HG03558 (cell line): ENCODE data around the gene DYRK1B.
"Not testable (repeated sequence)": the region's sequence is repeated elsewhere in the genome, so short reads cannot be mapped to it uniquely, and the experiment has no call there.

Source experiments
- ATAC-seq: cut with Tn5 transposase; IDR thresholded peaks from one replicate; pipeline ENCODE4 v1.9.1; 2021; ENCODE audit warnings: moderate number of reproducible peaks; ENCODE audit not compliant: unreplicated experiment; ENCODE audit errors: extremely low read depth

The DYRK1B gene

DNA sequence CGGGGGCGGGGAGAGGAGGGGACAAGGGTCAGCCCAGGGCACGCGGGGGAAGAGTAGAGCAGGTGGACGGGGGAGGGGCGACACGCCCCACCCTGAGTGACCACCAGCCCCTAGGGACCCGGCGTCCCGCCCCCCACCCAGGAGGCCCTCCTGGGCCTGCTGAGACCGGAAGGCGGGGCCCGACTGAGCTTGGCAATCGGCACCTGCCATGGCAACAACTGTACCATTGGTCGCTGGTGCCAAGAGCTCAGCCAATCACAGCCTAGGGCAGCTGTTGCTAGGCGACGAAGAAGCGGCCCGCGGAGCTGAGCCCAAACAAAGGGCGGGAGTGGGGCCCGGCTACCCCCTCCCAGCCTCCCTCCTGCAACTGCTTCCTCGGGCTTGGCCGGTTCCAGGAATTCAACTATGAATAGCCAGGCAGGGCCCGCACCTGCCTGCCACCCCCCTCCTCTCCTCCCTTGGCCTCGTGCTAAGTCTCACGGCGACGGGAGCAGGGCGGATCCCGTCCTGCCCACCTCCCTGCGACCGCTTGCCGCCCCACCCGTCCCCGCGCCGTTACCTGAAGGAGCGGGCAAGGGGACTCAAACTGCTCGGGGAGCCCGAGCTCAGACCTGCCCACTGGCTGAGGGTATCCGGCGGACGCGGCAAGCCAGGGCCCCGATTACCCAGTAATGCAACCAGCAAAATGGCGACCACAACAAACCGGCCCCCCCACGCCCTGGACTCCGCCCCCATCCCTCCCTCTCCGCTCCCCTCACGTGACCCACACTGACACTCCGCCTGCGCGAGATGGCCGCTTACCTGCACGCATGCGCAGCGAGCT, at the start of gene DYRK1B:
DYRK1B (minus strand) TSS at position 699 of the 823 bp plus-strand sequence. CDS start 2,295 bp downstream, outside the sequence.
- ATAC-seq, result peak; percentile 75

- not testable (repeated sequence) for ATAC-seq
Measured at GRCh38 chr19:39882645-39883044, 48.7 kb upstream of the DYRK1B start.

- ATAC-seq, result not testable (repeated sequence)
Measured at GRCh38 chr19:39881495-39882110, 47.6 kb upstream of the DYRK1B start.

GRCh38 chr19:39880241-39880640, 46.3 kb upstream of the DYRK1B start:
- ATAC-seq, result not testable (repeated sequence)

GRCh38 chr19:39879796-39880195, 45.8 kb upstream of the DYRK1B start:
- not testable (repeated sequence) for ATAC-seq

- ATAC-seq, result not testable (repeated sequence)
Measured at GRCh38 chr19:39878866-39879265, 44.9 kb upstream of the DYRK1B start.

DNA sequence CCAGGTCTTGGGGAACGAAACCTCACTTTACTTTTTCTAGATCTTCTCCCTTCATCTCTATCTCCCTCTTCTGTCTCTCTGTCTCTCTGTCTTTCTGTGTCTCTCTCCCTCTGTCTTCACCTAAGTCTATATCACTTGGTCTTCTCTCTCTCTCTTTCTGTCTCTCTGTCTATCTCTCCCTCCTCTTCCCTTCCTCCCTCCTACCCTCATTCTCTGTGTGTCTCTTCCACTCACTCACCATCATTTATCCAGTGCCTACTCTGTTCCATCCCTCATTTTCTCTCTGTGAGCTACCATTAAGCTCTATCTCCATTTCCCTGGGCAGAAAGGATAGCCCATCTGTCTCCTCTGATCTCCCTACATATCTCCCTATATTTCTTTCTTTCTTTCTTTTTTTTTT, 44.4 kb upstream of the DYRK1B start:
- no peak for ATAC-seq

DNA sequence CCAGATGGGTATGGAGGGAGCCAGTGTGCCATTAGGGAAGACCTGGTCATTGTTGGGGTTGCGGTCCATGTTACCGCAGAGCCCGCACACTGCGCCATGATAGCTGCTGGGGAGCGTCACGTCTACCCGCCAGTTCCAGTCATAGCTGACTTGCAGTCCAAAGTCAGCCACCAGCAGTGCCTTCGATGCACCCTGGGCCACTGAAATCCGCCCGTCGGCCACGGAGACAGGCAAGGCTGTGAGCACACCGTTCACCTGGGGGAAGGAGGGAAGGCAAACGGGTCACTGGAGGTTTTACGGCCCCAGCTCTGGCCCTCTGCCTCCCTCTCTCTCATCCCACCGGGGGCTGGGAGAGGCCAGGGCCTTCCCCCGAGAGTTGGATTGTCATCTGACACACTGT, 44.0 kb upstream of the DYRK1B start:
- ATAC-seq, result not testable (repeated sequence)

GRCh38 chr19:39877488-39877887, 43.5 kb upstream of the DYRK1B start:
- not testable (repeated sequence) for ATAC-seq

DNA sequence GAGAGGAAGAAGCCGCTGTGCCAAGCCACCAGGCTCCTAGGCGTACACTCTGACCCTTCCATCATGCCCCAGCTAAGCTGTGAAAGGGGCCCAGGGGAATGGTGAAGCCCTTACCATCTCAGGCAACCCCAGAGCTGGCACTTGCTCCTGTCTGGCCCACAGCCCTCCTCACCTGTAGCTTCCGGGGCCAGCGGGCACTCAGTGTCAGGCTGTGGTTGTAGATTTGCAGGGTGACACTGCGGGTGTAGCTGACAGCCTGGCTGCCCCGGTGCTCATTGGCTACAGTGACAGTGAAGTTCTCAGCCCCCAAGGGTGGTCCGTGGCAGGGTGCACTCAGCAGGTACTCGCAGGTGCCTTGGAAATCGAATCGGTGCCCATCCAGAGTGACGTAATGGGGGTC, 42.5 kb upstream of the DYRK1B start:
- not testable (repeated sequence) for ATAC-seq

- not testable (repeated sequence) for ATAC-seq
Measured at GRCh38 chr19:39875401-39875864, 41.5 kb upstream of the DYRK1B start.

DNA sequence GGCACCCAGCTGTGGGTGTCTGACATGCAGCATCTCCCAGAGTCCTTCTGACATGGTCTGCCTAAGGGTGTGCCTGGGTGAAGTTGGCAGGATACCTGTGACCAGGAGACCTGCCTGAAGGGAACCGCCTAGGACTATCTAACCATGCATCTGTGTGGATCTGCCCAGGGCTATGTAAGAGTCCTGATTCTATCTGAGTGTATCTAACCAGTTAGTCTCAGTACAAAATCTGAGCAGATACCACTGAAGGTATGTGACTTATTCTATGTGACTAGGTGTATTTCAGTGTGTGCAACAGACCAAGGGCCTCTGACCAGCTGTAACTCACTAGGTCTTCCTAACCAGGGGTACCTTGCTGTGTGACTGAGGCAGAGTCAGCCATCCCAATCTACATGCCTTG, 40.4 kb upstream of the DYRK1B start:
- ATAC-seq, result no peak

DNA sequence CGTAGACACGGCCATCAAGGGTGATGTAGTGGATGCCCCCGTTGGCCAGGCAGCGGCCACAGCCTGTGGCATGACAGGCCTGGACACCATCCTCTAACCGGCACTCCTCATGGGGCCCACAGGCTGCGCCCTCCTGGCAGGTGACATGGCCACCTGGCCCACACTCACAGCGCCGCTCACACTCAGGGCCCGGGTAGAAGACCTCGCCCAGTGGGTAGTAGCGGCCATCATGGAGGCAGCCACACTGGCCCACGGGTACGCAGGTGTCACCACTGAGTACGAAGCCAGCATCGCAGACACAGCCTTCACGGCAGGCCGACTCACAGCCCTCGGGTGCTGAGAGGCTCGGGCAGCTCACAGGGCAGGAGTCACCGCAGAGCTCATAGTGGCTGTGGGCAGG, 39.4 kb upstream of the DYRK1B start:
- no peak for ATAC-seq

GRCh38 chr19:39871886-39872866, 38.2 kb upstream of the DYRK1B start:
- ATAC-seq, result no peak

GRCh38 chr19:39871362-39871761, 37.4 kb upstream of the DYRK1B start:
- no peak for ATAC-seq

DNA sequence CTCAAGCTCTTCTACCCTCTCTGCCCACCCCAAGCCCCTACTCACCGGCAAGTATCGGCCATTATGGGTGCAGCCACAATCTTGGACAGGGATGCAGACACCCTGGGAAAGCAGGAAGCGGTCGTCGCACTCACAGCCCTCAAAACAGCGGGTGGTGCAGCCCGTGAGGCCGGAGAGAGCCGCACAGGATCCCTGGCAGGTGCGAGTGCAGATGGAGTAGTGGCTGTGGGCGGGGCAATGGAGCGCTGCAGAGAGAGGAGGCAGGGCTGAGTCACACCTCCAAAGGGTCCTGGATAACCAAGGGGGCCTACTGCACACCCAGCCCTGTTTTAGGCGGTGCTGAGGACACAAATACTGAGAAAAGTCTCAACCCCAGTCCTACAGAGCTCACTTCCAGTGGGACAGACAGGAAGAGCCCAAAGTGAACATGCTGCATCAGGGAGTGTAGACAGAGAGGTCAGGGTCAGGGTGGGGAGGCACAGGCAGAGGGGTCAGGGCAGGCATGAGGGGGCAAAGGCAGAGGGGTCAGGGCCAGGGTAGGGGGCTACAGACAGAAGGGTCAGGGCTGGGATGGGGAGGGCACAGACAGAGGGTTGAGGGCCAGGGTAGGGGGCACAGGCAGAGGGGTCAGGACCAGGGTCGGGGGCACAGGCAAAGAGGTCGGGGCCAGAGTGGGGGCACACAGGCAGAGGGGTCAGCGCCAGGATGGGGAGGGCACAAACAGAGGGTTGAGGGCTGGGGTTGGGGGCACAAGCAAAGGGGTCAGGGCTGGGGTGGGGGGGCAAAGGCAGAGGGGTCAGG, 36.4 kb upstream of the DYRK1B start:
- no peak for ATAC-seq

DNA sequence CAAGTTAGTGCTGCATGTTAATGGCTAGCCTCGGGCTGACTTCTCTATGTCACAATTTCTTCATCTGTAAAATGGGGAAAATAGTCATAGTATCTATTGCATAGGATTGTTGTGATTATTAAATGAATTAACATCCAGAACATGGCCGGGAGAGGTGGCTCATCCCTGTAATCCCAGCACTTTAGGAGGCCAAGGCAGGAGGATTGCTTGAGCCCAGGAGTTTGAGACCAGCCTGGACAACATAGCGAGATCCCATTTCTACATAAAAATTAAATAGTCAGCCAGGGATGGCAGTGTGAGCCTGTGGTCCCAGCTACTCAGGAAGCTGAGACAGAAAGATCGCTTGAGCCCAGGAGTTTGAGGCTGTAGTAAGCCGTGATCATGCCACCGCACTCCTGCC, 34.0 kb upstream of the DYRK1B start:
- ATAC-seq, result no peak

- ATAC-seq, result no peak
Measured at GRCh38 chr19:39867133-39867532, 33.2 kb upstream of the DYRK1B start.

GRCh38 chr19:39865953-39866352, 32.0 kb upstream of the DYRK1B start:
- ATAC-seq, result no peak

DNA sequence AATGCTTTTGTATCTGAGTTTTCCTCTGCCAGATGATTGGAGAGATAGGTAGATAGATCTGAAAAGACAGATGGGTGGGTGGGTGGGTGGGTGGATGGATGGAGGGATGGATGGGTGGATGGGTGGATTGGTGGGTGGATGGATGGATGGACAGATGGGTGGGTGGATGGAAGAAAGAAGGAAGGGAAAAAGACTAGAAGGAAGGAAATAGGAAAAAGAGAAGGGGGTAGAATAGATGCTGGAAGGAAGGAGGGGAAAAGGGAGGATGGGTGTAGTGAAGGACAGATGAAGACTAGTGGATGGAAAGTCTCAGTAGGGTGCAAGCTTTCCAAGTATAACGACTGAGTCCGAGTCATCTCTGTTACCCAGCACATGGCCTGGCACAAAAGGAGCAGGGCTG, 31.2 kb upstream of the DYRK1B start:
- no peak for ATAC-seq
